GM18868 (cell line): ENCODE results near the gene SUCLG2.
"Not testable (repeated sequence)": the region's sequence is repeated elsewhere in the genome, so short reads cannot be mapped to it uniquely, and the experiment has no call there.

Experiments
- ATAC-seq: cut with Tn5 transposase; IDR thresholded peaks from one replicate; pipeline ENCODE4 v1.9.1; 2021; ENCODE audit warnings: mild to moderate bottlenecking, moderate library complexity; ENCODE audit not compliant: unreplicated experiment

The SUCLG2 gene

DNA sequence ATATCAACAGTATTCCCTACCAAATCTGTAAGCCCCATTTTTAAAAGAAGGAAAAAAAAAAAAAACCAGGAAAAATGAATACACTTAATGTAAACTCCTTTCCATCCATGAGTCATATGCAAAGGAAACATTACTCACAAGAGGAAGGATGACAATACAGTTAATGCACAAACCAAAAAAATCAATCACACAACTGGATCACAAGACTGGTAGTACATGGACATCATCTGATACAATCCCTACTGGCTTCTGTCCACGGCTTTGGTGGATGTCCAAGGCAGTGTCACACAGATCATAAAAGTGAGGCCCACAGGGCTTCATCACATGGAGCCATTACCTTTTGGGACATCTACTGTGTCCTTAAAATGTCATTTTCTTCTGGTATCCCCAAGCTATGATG, 44.0 kb downstream of the SUCLG2 start:
- ATAC-seq, result no peak

GRCh38 chr3:67609709-67610108, 44.7 kb downstream of the SUCLG2 start:
- ATAC-seq, result no peak

GRCh38 chr3:67608034-67608433, 46.4 kb downstream of the SUCLG2 start:
- ATAC-seq, result no peak

- no peak for ATAC-seq
Measured at GRCh38 chr3:67605377-67605776, 49.0 kb downstream of the SUCLG2 start.

DNA sequence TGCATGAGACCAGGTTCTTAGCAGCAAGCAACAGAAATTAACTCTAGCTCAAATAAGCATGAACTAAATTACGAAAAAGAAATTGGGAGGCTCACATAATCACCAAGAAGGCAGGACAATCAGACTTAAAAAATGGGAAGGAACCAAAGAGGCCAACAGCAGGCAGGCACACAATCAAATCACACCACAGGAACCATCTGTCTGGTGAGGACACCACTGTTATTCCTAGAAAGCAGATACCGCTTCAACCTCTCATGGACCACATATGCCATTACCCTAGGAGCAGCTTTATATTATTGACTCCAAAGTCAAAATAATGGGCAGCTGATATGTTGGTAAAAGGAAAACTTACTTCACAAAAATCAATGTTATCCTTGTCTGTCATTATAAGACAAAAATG, 51.6 kb downstream of the SUCLG2 start:
- no peak for ATAC-seq

GRCh38 chr3:67601919-67602608, 52.3 kb downstream of the SUCLG2 start:
- ATAC-seq, result no peak

DNA sequence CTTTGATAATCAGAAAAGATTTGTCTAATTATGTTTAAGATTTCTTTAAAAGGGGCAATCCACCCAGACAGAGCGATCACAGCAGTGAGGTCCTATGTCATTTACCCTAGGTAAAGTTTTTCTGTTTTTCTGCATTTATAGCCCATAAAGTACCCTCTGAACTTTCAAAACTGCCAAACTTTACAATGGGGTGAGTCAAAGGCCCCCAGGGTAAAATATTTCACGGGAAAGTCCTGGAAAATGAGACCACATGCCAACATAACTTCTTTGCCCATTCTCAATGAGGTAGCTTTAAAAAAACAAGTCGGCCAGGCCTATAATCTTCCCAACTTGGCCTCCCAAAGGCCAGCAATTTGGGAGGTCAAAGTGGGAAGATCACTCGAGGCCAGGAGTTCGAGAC, 53.0 kb downstream of the SUCLG2 start:
- ATAC-seq, result no peak

DNA sequence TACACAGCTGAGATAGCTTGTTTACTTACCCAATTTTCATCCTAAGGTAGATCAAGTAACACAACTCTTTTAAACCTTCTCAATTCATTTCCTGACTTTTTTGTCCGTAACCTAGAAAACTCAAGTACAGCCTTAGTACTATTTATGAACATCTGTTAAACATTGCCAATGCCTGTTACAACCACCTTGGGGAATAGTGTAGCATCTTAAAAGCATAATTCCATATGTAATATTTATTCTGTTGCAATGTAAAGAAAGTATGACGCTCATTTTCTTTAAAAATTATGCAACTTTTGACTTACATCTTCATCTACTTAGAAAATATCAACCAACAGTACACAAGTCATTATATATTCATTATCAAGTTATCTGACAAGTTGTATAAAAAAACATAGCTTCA, 54.6 kb downstream of the SUCLG2 start:
- ATAC-seq, result no peak

- no peak for ATAC-seq
Measured at GRCh38 chr3:67598814-67599556, 55.4 kb downstream of the SUCLG2 start.

DNA sequence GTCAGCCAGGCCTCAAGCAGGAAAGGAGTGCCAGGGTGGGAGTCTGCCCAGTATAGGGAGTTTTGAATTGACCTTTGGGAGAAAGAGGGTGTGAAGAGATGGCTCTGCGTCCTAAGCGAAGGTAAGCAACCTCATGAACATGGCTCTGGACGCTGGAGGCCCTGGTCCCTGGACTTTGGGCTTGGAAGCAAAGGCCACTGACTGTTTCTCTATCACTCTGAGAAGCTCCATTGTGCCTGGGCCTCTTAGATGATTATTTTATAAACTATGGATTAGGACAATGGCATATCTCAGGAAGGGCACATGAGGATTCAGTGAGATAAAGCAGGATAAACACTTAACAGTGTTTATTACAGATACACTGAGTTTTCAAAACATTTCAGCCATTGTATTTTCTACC, 59.0 kb downstream of the SUCLG2 start:
- ATAC-seq, result no peak

DNA sequence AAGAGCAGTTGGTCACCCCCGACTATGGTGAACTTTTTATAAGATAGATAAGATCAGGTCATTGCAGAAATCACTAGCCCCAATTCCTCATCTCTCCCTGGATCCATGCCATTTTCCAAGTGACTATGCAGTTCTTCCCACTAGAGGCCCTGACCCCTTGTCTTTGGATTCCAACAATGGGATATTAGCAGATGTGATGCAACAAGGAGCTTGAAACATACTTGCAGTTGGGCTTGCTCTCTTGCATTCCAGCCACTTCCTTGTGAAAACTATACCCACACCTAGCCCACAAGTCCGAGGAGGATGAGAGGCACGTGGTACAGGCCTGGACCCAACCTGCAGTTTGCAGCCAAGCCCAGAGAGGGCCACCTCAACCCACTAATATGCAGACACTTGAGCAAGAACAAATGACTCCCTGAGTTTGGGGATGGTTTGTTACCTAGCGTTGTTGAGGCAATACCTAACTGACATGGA, 60.6 kb downstream of the SUCLG2 start:
- ATAC-seq, result no peak

DNA sequence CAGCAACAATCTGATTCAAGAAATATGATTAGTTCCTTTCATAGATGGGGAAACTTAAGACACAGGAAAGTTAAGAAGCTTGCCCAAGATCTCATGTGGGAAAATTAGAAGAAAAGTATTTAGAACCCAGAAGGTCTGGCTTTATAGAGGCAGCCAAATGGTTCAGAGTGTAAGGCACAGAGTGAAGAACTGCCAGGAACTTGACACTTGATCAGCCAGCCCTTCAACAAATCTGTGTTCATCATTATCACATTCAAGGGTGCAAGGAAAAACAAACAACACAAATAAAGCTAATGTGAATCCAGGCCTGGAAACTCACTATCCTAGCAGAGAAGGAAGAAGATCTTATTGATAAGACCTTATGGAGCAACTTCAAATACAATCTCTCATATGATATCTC, 62.4 kb downstream of the SUCLG2 start:
- ATAC-seq, result no peak

GRCh38 chr3:67587811-67588210, 66.6 kb downstream of the SUCLG2 start:
- ATAC-seq, result no peak

DNA sequence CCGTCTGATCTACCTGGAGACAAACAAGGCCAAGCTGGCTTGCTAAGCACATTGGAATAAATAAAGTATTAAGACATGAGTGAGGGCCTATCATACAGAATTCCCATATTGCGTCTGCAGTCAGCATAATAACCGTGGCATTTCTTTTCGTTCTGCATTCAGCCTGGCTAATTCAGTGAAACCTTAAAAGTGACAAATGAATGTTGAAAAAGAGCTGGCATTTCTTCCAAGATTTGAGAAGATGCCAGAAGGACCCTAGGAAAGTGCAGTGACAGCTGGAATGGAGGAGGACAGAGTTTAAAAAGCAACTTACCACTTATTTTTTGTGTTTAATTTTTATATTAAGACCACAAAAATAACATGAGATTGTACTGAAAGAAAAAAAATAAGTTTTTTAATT, 67.1 kb downstream of the SUCLG2 start:
- no peak for ATAC-seq

DNA sequence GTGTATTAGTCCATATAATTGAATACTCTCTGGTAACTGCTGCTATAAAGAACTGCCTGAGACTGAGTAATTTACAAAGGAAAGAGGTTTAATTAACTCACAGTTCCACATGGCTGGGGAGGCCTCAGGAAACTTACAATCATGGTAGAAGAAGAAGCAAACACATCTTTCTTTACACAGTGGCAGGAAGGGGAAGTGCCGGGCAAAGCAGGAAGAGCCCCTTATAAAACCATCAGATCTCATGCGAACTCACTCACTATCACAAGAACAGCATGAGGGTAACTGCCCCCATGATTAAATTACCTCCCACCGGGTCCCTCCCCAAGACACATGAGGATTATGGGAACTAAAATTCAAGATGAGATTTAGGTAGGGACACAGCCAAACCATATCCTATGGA, 69.8 kb downstream of the SUCLG2 start:
- not testable (repeated sequence) for ATAC-seq

DNA sequence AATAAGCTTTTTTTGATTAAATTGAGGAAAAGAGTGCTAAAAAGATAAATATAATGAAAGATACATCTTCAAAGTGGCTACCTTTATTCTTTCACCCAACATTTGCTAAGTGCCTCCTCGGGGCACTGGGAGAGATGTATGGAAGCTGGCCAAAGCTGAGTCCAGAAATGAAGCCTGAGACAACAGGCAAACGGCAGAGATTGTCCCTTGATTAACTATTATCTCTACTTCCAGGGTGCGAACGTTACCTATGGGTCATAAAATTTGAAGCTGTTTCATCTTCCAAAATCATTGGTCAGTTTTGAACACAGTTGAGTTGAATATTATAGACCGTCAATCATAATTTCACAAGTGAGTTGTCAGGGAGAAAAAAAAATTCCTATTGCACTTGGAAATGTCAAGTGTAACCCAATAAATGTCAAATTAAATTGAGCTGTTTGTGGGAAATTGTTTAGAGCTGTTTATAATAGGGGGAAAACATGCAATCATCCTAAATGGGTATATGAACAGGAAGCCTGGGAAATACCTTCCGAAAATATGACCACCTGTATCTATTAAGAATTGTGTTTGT, 73.9 kb downstream of the SUCLG2 start:
- ATAC-seq, result no peak

DNA sequence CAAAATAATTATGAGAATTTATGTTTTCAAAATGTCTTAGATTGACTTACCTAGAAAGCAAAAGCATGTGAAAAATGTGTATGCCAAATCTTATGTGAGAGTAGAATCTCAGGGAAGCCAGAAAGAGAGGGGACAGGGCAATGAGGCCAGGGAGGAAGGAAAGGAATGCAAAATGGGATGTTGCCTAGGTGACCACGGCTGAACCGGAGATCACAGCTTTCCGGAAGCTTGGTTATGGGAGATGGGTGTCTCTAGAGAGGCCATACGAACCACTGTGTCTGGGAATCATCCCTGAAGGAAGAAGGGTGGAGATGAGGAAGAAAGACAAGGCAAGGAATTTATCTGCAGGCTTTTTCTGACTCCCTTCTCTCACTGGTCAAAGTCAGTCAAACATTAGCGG, 76.0 kb downstream of the SUCLG2 start:
- no peak for ATAC-seq

GRCh38 chr3:67576441-67576840, 78.0 kb downstream of the SUCLG2 start:
- no peak for ATAC-seq

DNA sequence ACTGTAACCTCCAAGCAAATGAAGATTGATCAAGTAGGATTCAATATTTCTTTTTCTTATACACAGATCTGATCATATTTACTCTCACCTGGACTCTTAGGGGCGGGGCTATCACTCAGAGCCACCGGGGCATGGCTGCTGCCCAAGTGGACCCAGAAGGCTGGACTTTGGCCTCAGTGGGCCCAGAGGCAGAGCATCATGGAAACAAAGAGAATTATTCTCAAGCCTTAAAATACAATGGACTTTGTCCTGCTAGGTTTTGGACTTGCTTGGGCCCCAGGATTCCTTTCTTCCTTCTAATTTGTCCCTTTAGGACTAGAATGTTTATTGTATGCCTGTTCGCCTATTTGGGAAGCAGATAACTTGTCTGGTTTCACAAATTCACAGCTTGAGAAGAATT, 85.1 kb downstream of the SUCLG2 start:
- ATAC-seq, result no peak

- no peak for ATAC-seq
Measured at GRCh38 chr3:67567893-67568292, 86.5 kb downstream of the SUCLG2 start.

GRCh38 chr3:67564973-67565372, 89.4 kb downstream of the SUCLG2 start:
- ATAC-seq, result no peak

DNA sequence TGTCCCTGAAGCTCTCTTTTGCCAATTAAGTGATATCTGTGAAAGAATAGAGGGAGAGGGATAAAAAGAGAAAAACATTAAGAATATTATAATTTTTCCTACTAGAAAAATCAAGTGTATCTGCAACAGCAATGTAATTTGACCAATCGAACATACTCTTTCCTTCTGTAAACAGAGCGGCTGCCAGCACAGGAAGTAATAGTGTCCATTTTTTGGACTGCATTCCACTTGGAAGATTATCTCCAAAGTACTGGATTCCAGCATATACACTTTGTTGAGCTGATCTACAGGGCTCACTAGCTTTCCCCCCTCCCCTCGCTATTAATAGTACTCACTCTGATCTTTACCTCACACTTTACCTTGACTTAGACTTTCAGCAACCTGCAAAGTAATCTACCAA, 90.4 kb downstream of the SUCLG2 start:
- ATAC-seq, result no peak
